ENCODE data around the gene SYNGR4.

DNA sequence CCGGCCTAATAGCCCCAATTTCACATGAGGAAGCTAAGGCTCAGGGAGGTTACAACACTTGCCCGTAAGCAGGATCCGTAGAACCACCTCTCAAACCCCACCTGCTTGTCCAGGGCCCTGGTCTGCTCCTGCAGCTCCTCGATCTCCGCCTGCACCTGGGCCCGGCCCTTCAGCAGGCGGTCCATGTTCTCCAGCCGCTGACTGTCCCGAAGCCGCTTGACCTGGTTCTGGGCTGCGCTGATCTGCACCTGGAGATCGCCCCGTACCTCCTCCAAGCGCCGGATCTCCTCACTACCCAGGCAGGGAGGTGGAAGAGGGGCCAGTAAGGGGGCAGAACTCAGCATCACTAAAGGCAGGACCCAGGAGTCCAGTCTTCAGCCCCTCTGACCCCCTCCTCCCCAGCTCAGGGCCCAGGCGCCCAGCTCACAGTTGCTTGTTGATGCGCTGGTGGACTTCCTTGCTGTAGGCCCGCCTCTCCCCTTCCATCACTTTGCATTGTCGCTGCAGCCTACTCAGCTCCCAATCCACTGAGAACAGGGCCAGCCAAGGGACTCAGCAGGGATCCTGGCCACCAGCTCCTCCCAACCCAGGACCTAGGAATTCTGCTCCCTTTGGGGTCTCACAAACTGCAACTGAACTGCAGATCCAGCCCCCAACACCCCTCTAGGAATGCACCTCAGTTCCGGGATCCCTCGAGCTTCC lies 45.7 kb upstream of the SYNGR4 start:
- TF ChIP-seq, protein P1, sequence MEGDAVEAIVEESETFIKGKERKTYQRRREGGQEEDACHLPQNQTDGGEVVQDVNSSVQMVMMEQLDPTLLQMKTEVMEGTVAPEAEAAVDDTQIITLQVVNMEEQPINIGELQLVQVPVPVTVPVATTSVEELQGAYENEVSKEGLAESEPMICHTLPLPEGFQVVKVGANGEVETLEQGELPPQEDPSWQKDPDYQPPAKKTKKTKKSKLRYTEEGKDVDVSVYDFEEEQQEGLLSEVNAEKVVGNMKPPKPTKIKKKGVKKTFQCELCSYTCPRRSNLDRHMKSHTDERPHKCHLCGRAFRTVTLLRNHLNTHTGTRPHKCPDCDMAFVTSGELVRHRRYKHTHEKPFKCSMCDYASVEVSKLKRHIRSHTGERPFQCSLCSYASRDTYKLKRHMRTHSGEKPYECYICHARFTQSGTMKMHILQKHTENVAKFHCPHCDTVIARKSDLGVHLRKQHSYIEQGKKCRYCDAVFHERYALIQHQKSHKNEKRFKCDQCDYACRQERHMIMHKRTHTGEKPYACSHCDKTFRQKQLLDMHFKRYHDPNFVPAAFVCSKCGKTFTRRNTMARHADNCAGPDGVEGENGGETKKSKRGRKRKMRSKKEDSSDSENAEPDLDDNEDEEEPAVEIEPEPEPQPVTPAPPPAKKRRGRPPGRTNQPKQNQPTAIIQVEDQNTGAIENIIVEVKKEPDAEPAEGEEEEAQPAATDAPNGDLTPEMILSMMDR (IDR thresholded peaks at IDR 0.05) = no peak
- TF ChIP-seq EZH2 (IDR thresholded peaks at IDR 0.05; ENCODE audit: borderline replicate concordance, insufficient read depth, low read depth, low read length, poor library complexity, severe bottlenecking) = no peak
